22Rv1 (cell line): ENCODE results near the gene JMJD6.

ENCODE experiments used
- CTCF ChIP-seq: fragments of 450-650 bp; IDR thresholded peaks from 2 replicates; pipeline ENCODE4 v1.5.1; 2017; ENCODE audit warnings: mild to moderate bottlenecking
- ZFX ChIP-seq: fragments of 450-650 bp; IDR thresholded peaks from 2 replicates; pipeline ENCODE4 v1.6.1; 2017; ENCODE audit warnings: antibody characterized with exemption, borderline replicate concordance

GRCh38 chr17:76690596-76691280 is 35.7 kb downstream of the JMJD6 start:
- TF ChIP-seq CTCF (no peak), ZFX (no peak)
